ENCODE data around the gene RIN1.
"Not testable (repeated sequence)": the region's sequence is repeated elsewhere in the genome, so short reads cannot be mapped to it uniquely, and the experiment has no call there.

Gene RIN1

GRCh38 chr11:66311470-66311964, 24.7 kb downstream of the RIN1 start:
- H3K4me1 ChIP-seq (ENCODE audit: control insufficient read depth, insufficient read depth, low read length): peaks cover 7% of the 10 kb centered on the region
- H3K36me3 ChIP-seq (ENCODE audit: control insufficient read depth, insufficient read depth, low read length): no peaks in the 10 kb centered on the region; the same call in 1 of the 2 replicates
- no peaks in the 10 kb centered on the region for H3K9me3 ChIP-seq (ENCODE audit: control insufficient read depth, insufficient read depth, low read length)
- WGBS (ENCODE audit: insufficient coverage, insufficient read length): no CpG with 5 or more reads among the region's 26 CpGs
- H3K27ac ChIP-seq (ENCODE audit: low read length): no peak overlapping the region
- H3K27me3 ChIP-seq (ENCODE audit: control insufficient read depth, insufficient read depth, low read length): no peaks in the 10 kb centered on the region
- no peak for DNase-seq (ENCODE audit: low read depth, low spot score)
- H3K4me3 ChIP-seq (ENCODE audit: low read length): peak overlapping the region; percentile 56; the same call in 1 of the 2 replicates

DNA sequence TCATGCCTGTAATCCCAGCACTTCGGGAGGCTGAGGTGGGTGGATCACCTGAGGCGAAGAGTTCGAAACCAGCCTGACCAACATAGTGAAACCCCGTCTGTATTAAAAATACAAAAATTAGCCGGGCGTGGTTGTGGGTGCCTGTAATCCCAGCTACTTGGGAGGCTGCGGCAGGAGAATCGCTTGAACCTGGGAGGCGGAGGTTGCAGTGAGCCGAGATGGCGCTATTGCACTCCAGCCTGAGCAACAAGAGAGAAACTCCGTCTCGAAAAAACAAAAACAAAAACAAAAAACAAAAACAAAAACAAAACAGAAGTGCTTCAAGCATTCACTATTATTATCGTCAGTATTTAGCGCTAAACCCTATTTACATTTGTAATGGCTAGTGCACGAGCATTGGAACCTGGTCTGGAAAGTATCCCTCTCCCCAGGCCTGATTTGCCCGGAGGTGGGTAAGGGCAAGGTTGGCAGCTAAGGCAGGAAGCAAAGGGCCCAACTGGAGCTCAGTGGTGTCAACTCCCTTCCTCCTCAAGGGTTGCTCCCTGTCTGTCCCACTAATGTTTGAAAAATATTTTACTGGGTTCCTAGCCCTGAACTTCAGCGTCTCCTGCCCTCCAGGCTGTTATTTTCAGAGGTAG, 25.3 kb downstream of the RIN1 start:
- H3K27ac ChIP-seq (ENCODE audit: low read length); H3K4me1 ChIP-seq (ENCODE audit: control insufficient read depth, insufficient read depth, low read length); H3K4me3 ChIP-seq (ENCODE audit: low read length); DNase-seq (ENCODE audit: low read depth, low spot score); H3K27me3 ChIP-seq (ENCODE audit: control insufficient read depth, insufficient read depth, low read length); H3K36me3 ChIP-seq (ENCODE audit: control insufficient read depth, insufficient read depth, low read length); H3K9me3 ChIP-seq (ENCODE audit: control insufficient read depth, insufficient read depth, low read length): not testable (repeated sequence)
- no CpG with 5 or more reads among the region's 18 CpGs for WGBS (ENCODE audit: insufficient coverage, insufficient read length)

DNA sequence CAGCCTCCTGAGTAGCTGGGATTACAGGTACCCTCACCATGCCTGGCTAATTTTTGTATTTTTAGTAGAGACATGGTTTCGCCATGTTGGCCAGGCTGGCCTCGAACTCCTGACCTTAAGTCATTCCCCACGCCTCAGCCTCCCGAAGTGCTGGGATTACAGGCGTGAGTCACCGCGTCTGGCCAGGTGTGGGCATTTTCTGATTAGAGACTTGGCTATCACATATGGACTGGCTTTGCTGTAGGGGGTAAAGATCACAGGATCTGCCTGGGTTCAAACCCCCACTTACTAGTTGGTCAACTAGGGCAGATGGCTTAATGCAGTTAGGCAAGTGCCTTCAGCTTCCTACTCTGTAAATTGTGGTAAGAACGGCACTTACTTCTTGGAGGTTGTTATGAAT, 25.9 kb downstream of the RIN1 start:
- no peak for DNase-seq (ENCODE audit: low read depth, low spot score)
- Histone ChIP-seq H3K9me3 (ENCODE audit: control insufficient read depth, insufficient read depth, low read length) (no peaks in the 10 kb centered on the region), H3K4me1 (ENCODE audit: control insufficient read depth, insufficient read depth, low read length) (peaks cover 4% of the 10 kb centered on the region), H3K27me3 (ENCODE audit: control insufficient read depth, insufficient read depth, low read length) (no peaks in the 10 kb centered on the region), H3K36me3 (ENCODE audit: control insufficient read depth, insufficient read depth, low read length) (no peaks in the 10 kb centered on the region), H3K4me3 (ENCODE audit: low read length) (no peak overlapping the region), H3K27ac (ENCODE audit: low read length) (no peak overlapping the region)
- no CpG with 5 or more reads among the region's 8 CpGs for WGBS (ENCODE audit: insufficient coverage, insufficient read length)

GRCh38 chr11:66309475-66309874, 26.8 kb downstream of the RIN1 start:
- no CpG with 5 or more reads among the region's 3 CpGs for WGBS (ENCODE audit: insufficient coverage, insufficient read length)
- DNase-seq (ENCODE audit: low read depth, low spot score): no peak
- Histone ChIP-seq H3K27ac (ENCODE audit: low read length) (no peak overlapping the region), H3K9me3 (ENCODE audit: control insufficient read depth, insufficient read depth, low read length) (no peaks in the 10 kb centered on the region), H3K27me3 (ENCODE audit: control insufficient read depth, insufficient read depth, low read length) (no peaks in the 10 kb centered on the region), H3K4me3 (ENCODE audit: low read length) (no peak overlapping the region), H3K36me3 (ENCODE audit: control insufficient read depth, insufficient read depth, low read length) (no peaks in the 10 kb centered on the region), H3K4me1 (ENCODE audit: control insufficient read depth, insufficient read depth, low read length) (peaks cover 4% of the 10 kb centered on the region; the same call in 1 of the 2 replicates)

DNA sequence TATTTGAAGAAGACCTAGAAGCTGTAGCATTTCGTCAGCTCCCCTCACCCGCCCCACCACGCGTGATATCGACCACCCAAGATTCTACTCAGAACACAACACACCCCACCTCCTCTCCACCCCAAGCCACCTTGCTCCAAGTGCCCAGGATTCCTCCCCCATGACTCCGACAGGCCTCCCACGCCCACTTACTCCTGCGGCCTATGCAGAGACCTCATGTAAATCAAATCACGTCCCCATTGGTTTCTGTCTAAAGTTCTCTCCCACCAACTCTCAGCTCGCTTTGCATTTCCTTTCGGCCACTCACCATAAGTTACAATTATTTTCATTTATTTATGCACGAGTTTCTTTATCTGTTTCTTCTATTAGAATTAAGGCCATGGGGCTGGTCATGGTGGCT, 33.6 kb downstream of the RIN1 start:
- no CpG with 5 or more reads among the region's 12 CpGs for WGBS (ENCODE audit: insufficient coverage, insufficient read length)
- Histone ChIP-seq H3K4me1 (ENCODE audit: control insufficient read depth, insufficient read depth, low read length) (0 out of 2 replicates have a peak, but pooled peaks cover under 1% of the 10 kb centered on the region), H3K27me3 (ENCODE audit: control insufficient read depth, insufficient read depth, low read length) (no peaks in the 10 kb centered on the region), H3K27ac (ENCODE audit: low read length) (no peak overlapping the region), H3K9me3 (ENCODE audit: control insufficient read depth, insufficient read depth, low read length) (no peaks in the 10 kb centered on the region), H3K36me3 (ENCODE audit: control insufficient read depth, insufficient read depth, low read length) (no peaks in the 10 kb centered on the region), H3K4me3 (ENCODE audit: low read length) (no peak overlapping the region)
- DNase-seq (ENCODE audit: low read depth, low spot score): no peak

DNA sequence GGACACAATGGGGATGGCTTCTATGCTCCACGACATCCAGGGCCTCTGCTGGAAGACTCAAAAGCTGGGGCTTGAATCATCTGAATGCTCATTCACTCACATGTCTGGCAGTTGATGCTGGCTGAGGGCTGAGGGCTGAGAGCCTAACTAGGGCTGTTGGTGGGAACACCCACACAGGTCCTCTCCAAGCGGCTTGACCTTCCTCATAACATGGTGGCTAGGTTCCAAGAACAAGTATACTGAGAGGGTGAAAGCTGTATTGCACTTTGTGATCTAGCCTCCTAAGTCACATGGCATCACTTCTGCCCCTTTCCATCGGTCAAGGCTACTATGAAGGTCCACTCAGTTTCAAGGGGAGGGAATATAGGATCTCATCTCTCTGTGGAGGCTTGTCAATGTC, 37.0 kb downstream of the RIN1 start:
- Histone ChIP-seq H3K4me1 (ENCODE audit: control insufficient read depth, insufficient read depth, low read length) (peaks cover 2% of the 10 kb centered on the region; the same call in 1 of the 2 replicates), H3K4me3 (ENCODE audit: low read length) (no peak overlapping the region), H3K9me3 (ENCODE audit: control insufficient read depth, insufficient read depth, low read length) (no peaks in the 10 kb centered on the region), H3K27ac (ENCODE audit: low read length) (no peak overlapping the region), H3K36me3 (ENCODE audit: control insufficient read depth, insufficient read depth, low read length) (no peaks in the 10 kb centered on the region), H3K27me3 (ENCODE audit: control insufficient read depth, insufficient read depth, low read length) (no peaks in the 10 kb centered on the region)
- WGBS (ENCODE audit: insufficient coverage, insufficient read length): no CpG with 5 or more reads among the region's 3 CpGs
- no peak for DNase-seq (ENCODE audit: low read depth, low spot score)

DNA sequence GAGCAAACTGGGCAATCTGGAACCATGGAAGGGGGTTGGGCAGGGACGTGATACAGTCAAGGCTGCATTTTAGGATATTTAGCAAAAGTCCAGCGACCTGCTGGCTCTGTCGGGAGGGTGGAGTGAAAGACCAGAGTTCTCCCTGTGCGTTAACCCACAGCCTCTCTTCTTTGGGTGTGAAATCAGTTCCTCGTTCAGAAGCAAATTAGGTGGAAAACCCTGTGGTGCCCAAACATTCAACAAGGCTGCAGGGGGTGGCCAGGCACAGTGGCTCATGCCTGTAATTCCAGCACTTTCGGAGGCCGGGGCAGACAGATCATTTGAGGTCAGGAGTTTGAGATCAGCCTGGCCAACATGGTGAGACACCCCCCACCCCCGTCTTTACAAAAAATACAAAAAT, 38.6 kb downstream of the RIN1 start:
- Histone ChIP-seq H3K9me3 (ENCODE audit: control insufficient read depth, insufficient read depth, low read length) (no peaks in the 10 kb centered on the region), H3K4me3 (ENCODE audit: low read length) (no peak overlapping the region), H3K27me3 (ENCODE audit: control insufficient read depth, insufficient read depth, low read length) (no peaks in the 10 kb centered on the region), H3K27ac (ENCODE audit: low read length) (no peak overlapping the region), H3K36me3 (ENCODE audit: control insufficient read depth, insufficient read depth, low read length) (no peaks in the 10 kb centered on the region), H3K4me1 (ENCODE audit: control insufficient read depth, insufficient read depth, low read length) (peaks cover 2% of the 10 kb centered on the region; the same call in 1 of the 2 replicates)
- WGBS (ENCODE audit: insufficient coverage, insufficient read length): no CpG with 5 or more reads among the region's 8 CpGs
- DNase-seq (ENCODE audit: low read depth, low spot score): no peak

DNA sequence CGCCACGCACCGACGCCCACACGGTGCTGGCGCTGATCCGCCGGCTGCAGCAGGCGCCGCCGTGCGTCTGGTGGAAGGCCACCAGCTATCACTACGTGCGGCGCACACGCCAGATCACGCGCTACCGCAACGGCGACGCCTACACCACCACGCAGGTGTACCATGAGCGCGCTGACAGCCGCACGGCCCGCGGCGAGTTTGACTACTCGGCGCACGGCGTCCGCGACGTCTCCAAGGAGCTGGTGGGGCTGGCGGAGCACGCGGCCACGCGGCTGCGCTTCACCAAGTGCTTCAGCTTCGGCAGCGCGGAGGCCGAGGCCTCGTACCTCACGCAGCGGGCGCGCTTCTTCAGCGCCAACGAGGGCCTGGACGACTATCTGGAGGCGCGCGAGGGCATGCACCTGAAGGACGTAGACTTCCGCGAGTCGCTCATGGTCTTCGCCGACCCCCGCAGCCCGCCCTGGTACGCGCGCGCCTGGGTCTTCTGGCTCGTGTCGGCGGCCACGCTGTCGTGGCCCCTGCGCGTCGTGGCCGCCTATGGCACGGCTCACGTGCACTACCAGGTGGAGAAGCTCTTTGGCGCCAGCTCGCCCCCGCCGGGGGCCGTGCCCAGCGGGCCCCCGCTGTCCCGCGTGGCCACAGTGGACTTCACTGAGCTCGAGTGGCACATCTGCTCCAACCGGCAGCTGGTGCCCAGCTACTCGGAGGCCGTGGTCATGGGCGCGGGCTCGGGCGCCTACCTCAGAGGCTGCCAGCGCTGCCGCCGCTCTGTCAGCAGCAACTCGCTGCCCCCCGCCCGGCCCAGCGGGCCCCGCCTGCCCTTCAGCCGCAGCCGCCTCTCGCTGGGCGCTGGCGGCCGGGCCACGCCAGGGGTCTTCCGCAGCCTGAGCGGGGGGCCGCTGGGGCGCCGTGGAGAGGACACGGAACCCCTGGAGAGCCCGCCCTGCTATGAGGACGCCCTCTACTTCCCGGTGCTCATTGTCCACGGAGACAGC, 41.3 kb downstream of the RIN1 start:
- WGBS (ENCODE audit: insufficient coverage, insufficient read length): no CpG with 5 or more reads among the region's 123 CpGs
- no peak overlapping the region for H3K4me3 ChIP-seq (ENCODE audit: low read length)
- no peaks in the 10 kb centered on the region for H3K36me3 ChIP-seq (ENCODE audit: control insufficient read depth, insufficient read depth, low read length)
- peaks cover 4% of the 10 kb centered on the region for H3K4me1 ChIP-seq (ENCODE audit: control insufficient read depth, insufficient read depth, low read length)
- no peak for DNase-seq (ENCODE audit: low read depth, low spot score)
- H3K9me3 ChIP-seq (ENCODE audit: control insufficient read depth, insufficient read depth, low read length): no peaks in the 10 kb centered on the region
- peaks cover 3% of the 10 kb centered on the region; the same call in 1 of the 2 replicates for H3K27me3 ChIP-seq (ENCODE audit: control insufficient read depth, insufficient read depth, low read length)
- no peak overlapping the region for H3K27ac ChIP-seq (ENCODE audit: low read length)

GRCh38 chr11:66293777-66294625, 42.2 kb downstream of the RIN1 start:
- H3K9me3 ChIP-seq (ENCODE audit: control insufficient read depth, insufficient read depth, low read length): no peaks in the 10 kb centered on the region
- H3K4me1 ChIP-seq (ENCODE audit: control insufficient read depth, insufficient read depth, low read length): peaks cover 5% of the 10 kb centered on the region
- no CpG with 5 or more reads among the region's 30 CpGs for WGBS (ENCODE audit: insufficient coverage, insufficient read length)
- no peaks in the 10 kb centered on the region for H3K36me3 ChIP-seq (ENCODE audit: control insufficient read depth, insufficient read depth, low read length)
- H3K4me3 ChIP-seq (ENCODE audit: low read length): no peak overlapping the region
- no peak overlapping the region for H3K27ac ChIP-seq (ENCODE audit: low read length)
- peaks cover 3% of the 10 kb centered on the region; the same call in 1 of the 2 replicates for H3K27me3 ChIP-seq (ENCODE audit: control insufficient read depth, insufficient read depth, low read length)
- no peak for DNase-seq (ENCODE audit: low read depth, low spot score)

DNA sequence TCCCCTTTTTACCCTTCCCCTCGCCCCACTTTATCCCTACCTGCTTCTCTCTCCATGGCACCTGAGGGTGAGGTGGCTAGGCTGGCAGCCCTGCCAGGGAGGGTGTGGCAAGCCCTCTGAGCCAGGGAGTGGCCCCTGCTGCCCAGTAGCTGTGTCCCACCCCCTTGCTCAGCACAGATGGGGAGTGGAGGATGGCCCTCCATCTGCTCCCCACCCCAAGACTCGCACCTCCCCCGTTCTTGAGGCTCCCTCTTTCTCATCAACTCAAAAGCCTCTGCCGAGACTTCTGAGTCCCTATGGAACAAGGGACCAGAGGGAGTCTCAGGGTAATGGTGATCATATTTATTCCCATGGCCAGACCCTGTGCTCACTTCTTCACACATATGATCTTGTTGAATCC, 42.9 kb downstream of the RIN1 start:
- no CpG with 5 or more reads among the region's 4 CpGs for WGBS (ENCODE audit: insufficient coverage, insufficient read length)
- H3K27ac ChIP-seq (ENCODE audit: low read length): no peak overlapping the region

More for the DNA sequence above, 42.9 kb downstream of the RIN1 start:
- Histone ChIP-seq H3K36me3 (ENCODE audit: control insufficient read depth, insufficient read depth, low read length) (no peaks in the 10 kb centered on the region), H3K27me3 (ENCODE audit: control insufficient read depth, insufficient read depth, low read length) (peaks cover 3% of the 10 kb centered on the region; the same call in 1 of the 2 replicates), H3K4me3 (ENCODE audit: low read length) (no peak overlapping the region), H3K9me3 (ENCODE audit: control insufficient read depth, insufficient read depth, low read length) (no peaks in the 10 kb centered on the region), H3K4me1 (ENCODE audit: control insufficient read depth, insufficient read depth, low read length) (peaks cover 5% of the 10 kb centered on the region)
- no peak for DNase-seq (ENCODE audit: low read depth, low spot score)
